GM12891 (cell line): ENCODE measurements around the gene OPRL1.

ENCODE experiments used
- PAX5 ChIP-seq: IDR thresholded peaks from 2 replicates; pipeline ENCODE4 v1.6.1; 2011; ENCODE audit warnings: low read length, moderate library complexity, mild to moderate bottlenecking; ENCODE audit not compliant: insufficient read depth, severe bottlenecking
- POLR2A ChIP-seq: IDR thresholded peaks from 2 replicates; pipeline ENCODE4 v1.6.1; 2011; ENCODE audit warnings: low read depth, low read length, control low read depth
- POLR2AphosphoS5 ChIP-seq: IDR thresholded peaks from 2 replicates; pipeline ENCODE4 v1.6.1; 2011; ENCODE audit warnings: low read depth, low read length, control low read depth
- POU2F2 ChIP-seq: IDR thresholded peaks from 2 replicates; pipeline ENCODE4 v1.6.1; 2011; ENCODE audit warnings: low read depth, mild to moderate bottlenecking, control low read depth, low read length, moderate library complexity
- SPI1 ChIP-seq: IDR thresholded peaks from 2 replicates; pipeline ENCODE4 v1.6.1; 2011; ENCODE audit warnings: low read depth, low read length, control low read depth
- TAF1 ChIP-seq: IDR thresholded peaks from 2 replicates; pipeline ENCODE4 v1.6.1; 2011; ENCODE audit warnings: low read depth, low read length, control low read depth

DNA sequence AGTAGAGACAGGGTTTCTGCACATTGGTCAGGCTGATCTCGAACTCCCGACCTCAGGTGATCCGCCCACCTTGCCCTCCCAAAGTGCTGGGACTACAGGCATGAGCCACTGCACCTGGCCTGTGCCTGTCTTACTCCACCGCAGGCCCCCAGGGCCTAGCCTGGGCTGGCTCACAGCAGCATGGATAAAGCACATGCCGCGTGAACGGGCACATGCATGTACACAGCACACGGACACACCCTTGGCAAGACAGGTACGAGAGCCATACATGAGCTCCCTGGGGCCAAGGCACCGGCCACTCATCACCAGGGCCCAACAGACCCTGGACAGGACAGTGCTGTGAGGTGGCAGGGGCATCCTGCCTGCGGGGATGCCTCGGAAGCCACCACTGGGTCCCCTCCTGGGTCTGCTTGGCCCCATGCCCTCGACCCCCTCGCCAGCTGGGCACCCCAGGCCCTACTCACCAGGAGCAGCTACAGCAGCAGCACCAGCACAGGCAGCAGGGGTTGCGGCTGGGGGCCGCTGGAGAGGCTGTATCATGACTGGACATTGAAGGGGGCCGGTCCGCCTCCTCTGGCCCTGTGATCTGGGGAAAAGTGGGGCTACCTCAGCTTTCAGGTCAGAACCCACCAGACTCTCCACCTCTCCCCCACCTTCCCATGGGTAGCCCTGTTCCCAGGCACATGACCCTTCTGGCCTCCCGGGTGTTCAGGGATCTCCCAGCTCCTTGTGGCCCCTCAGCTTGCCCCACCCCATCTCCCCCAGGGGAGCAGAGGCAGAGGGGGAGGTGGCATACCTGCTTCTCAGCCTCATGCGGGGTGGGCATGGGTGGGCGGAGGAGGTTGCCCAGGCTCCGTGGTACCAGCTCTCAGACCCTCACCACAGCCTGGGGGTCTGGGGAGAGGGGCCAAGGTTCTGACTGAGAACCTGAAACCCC lies 3.6 kb upstream of the OPRL1 start:
- no peak for TF ChIP-seq POLR2A
- no peak for TF ChIP-seq POLR2AphosphoS5
- TF ChIP-seq POU2F2: no peak
- TF ChIP-seq TAF1: no peak
- no peak for TF ChIP-seq SPI1
- TF ChIP-seq PAX5: no peak
